NCI-H2227 (cell line): ENCODE data around the gene SOX8.
A peak's percentile ranks its signal among the peaks of the same experiment; 100 is the strongest.

Experiments
- DNase-seq: peaks from one replicate; lab custom pipeline; 2025; ENCODE audit not compliant: unreplicated experiment; lab: John Stamatoyannopoulos, UW

SOX8 gene

DNA sequence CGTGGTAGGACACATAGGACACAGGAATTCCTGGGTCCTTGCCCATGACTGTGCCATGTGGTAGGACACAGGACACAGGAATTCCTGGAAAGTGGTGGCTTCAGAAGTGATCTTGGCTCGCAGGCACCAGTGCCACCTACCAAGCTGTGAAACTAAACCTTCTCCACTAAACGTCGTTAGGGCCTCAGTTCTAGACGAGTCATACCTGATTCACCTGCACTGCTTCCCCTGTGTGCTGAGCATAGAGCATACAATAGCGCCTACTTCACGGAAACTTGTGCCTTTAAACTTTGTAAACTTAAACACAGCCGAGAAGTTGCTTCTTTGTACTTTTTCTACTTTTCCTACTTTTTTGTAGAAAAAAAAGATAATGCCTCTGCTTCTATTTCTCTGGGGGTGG, 4.8 kb downstream of the SOX8 start:
- no peak for DNase-seq

- peak; percentile 42 for DNase-seq
Measured at GRCh38 chr16:986925-987582, 5.5 kb downstream of the SOX8 start.

- no peak for DNase-seq
Measured at GRCh38 chr16:987906-988305, 6.3 kb downstream of the SOX8 start.

DNA sequence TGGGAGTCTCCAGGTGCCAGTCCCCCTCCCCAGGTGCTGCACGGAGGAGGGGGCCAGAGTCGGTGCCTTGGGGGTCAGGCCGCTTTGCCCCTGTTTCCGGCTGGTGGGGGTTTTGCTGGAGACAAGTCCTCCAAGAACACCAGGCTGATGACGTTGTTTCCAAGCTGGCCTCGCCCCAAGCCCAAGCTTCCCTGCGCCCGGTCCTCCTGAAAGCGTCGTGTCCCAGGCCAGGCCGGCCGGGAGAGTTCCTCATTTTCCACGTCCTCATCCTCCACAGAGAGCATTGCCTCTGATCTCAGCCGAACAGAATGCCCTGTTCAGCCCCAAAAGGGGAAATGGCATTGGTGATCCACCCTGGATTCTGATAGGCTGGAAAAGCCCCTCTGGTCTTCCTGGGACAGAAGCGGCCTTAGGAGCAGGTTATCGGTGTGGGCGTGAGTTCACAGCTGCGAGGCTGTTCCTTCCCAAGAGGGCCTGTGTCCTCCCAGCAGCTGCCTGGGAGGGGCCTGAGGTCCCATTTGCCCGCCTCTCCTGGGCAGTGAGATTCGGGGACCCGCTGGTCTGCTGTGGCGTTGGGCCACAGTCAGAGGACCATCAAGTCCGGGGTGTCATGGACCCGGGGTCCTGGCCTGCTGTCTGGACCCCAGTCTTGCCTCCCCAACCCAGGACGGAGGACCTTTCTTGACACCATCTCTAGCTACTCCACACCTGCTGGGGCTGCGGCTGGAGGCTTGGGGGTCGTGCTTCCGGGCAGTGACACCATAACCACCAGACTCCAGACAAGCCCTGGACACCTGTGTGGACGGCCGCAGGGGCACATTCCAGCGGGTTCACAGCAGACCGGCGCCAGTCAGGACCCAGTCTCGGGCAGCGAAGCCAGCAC, 7.1 kb downstream of the SOX8 start:
- no peak for DNase-seq

DNA sequence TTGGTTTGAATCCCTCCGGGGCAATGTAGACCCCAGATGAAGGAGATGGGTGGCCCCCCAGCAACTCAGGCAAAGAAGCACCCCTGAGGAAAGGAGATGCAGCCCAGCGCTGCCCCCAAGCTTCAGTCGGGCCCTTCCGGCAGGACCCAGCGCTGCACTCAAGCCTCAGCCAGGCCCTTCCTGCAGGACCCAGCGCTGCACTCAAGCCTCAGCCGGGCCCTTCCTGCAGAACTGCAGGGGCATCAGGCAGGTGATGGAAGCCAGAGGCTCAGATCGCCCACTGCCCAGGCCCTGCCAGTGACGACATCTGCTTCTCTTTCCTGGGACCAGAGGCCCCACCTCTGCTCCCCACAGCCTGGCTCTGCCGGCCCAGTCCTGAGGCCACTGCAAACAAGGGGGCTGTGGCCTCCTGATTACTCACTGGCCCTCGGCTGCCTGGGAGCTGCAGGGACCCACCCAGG, 7.8 kb downstream of the SOX8 start:
- no peak for DNase-seq

GRCh38 chr16:990516-991291, 9.1 kb downstream of the SOX8 start:
- no peak for DNase-seq

- DNase-seq, result no peak
Measured at GRCh38 chr16:991345-991744, 9.8 kb downstream of the SOX8 start.

GRCh38 chr16:991773-992172, 10.2 kb downstream of the SOX8 start:
- DNase-seq, result no peak

GRCh38 chr16:993731-994130, 12.2 kb downstream of the SOX8 start:
- DNase-seq, result no peak

DNA sequence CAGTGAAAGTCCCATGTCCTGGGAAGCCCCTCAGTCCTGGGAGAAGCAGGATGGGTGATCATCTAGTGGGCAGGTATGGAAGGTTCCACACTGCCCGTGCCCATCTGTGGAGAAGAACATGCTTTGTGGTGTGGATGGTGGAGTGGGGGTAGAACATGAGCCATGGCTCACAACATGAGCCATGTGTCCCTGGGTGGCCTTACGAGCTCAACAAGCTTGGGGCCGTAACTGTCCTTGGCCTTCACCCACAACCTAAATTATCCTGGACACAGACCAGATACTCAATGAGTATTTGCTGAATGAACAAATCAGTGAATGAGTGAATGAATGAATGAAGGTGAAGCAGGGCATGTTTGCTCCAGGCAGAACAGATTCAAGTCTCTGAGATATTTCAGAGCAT, 13.5 kb downstream of the SOX8 start:
- peak; percentile 48 for DNase-seq

DNA sequence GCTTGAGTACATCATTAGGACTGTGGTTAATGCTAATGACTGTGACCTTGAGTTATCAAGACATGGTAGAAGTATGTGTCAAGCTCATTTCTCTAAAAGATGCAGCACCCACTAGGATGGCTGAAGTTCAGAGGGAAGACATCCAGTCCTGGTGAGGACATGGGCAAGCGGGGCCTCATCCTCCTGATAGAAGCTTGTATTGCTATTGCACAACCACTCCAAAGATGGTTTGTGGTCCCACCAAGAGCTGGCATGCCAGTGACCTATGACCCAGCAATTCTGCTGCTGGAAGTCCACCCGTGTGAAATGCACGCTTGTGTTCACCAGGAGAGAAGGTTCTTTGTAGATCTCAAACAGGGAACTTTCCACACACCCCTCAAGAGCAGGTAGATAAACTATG, 14.2 kb downstream of the SOX8 start:
- no peak for DNase-seq

- DNase-seq, result no peak
Measured at GRCh38 chr16:996681-997080, 15.1 kb downstream of the SOX8 start.

DNA sequence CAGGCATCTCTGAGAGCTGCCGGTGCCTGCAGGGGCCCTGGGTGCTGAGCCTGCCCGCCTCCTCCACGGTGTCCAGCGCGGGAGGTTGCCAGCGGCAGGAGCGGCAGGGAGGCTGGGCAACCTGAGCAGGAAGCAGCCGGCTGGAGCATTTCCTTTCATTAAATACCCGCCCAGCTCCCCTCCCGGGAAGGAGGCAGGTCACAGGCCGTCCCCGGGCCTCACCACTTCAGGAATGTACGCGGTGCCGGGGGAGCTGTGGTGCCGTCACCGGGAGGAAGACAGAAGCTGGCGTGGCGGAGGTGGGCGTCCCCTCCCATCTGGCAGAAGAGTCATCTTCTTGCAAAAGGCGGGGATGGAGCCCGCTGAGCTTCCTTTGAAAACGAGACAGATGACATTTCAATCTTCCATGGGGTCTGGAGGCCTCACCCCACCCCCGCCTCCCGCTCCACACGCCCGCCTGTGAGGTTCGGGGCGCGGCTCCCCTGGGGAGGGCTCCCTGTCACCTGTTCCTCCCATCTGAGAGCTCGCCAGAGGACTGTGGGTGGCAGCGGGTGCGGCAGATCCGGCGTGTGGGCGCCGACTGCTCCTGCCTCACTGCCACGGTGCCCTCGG, 16.0 kb downstream of the SOX8 start:
- DNase-seq, result peak; percentile 73

DNA sequence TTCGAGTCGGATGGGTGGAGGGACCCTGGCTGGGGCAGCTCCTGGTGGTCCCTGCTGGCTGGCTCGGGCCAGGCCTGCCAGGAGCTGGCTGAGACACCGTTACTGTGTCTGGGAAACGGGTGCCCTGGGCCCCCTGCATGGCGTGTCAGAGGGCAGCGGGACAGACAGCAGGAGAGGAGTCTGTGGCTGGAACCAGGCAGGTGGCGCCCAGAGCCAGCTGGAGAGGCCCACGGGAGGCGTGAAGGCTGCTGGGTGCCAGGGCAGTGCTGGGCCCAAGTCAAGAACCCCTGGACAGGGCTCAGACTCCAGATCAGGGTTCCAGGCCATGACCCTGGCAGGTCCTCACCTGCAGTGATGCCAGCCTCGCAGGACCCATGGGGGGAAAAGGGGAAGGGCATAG, 16.6 kb downstream of the SOX8 start:
- no peak for DNase-seq

GRCh38 chr16:998615-999014, 17.0 kb downstream of the SOX8 start:
- DNase-seq, result no peak

GRCh38 chr16:999677-1000076, 18.1 kb downstream of the SOX8 start:
- DNase-seq, result no peak

DNA sequence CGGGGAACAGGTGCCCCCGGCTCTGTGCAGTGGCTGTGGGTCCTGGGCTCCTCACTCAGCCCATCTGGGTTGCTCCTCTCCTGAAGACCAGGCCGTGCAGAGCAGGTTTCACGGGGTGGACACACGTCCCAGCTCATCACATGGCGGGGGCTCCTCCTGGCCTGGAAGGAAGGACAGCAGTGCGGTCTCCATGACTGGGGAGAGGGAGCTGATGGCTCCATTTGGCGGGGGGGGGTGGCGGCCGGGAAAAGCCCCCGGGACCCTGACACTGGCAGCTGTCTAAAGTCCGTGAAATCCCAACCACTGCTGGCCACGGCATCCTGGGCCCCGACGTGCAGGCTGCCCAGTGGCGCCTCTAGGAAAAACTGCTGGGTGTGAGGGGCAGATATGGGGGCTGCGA, 19.0 kb downstream of the SOX8 start:
- no peak for DNase-seq

- no peak for DNase-seq
Measured at GRCh38 chr16:1001096-1001495, 19.5 kb downstream of the SOX8 start.

GRCh38 chr16:1002399-1003166, 21.0 kb downstream of the SOX8 start:
- no peak for DNase-seq
